Measurements from ENCODE around the gene RTL1. TPM values are rescaled to one million over a fixed set of nuclear protein-coding genes. Genes with fewer than 3 reads are reported as not detected.

Gene RTL1
- total and polyA plus RNA-seq, 2 donors (not counting 3 experiments of a cell fraction or from before 2014, with no cell fraction given), result not detected

DNA sequence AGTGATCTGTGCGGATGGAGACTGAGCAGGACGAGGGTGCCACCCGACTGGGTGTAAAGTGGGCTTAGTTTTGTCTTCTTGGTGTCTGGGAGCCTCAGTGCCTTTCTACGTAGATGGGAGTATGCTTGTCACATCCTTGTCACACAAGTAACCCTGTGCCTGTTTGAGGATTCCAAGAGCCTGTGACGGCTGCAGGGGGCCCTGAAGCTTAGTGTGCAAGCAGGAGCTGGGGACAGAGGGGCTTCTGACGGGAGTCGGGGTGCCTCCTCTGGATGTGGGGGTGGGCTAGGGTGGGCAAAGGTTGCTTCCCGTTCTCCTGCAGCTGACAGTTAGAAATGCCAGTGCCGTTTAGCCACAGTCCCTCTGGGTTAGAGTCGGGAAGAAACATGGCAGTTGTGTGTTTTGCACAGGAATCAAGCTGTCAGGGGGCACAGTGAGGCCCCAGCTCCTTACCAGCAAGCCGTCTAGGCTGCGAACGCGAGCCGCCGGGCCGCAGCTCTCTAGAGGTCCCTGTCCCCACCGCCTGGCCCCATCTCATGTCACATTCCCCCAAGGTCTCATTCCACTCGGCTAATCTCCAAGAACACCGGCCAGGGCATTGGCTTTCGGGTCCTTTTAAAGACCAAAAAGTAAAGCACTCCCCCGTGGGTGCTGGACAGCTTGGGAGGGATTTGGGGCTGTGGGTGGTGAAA lies 7.0 kb downstream of the RTL1 start:
- TF ChIP-seq EZH2 (IDR thresholded peaks at IDR 0.05; ENCODE audit: borderline replicate concordance, low read depth, low read length, severe bottlenecking) (no peak), GATA2 (IDR thresholded peaks at IDR 0.05; ENCODE audit: insufficient read depth, insufficient read length, low read depth, low read length) (no peak), JUN (IDR thresholded peaks at IDR 0.05; ENCODE audit: borderline replicate concordance, insufficient read depth, insufficient read length, low read depth) (no peak), POLR2A (IDR thresholded peaks at IDR 0.05; ENCODE audit: low read depth, low read length) (no peak), POLR2AphosphoS5 (IDR thresholded peaks at IDR 0.05; ENCODE audit: insufficient read depth, low read depth, low read length) (no peak), FOS (IDR thresholded peaks at IDR 0.05; ENCODE audit: borderline replicate concordance, insufficient read depth, low read length) (no peak), MYC (IDR thresholded peaks at IDR 0.05; ENCODE audit: low read depth, low read length) (no peak)
- TF ChIP-seq, protein P1, sequence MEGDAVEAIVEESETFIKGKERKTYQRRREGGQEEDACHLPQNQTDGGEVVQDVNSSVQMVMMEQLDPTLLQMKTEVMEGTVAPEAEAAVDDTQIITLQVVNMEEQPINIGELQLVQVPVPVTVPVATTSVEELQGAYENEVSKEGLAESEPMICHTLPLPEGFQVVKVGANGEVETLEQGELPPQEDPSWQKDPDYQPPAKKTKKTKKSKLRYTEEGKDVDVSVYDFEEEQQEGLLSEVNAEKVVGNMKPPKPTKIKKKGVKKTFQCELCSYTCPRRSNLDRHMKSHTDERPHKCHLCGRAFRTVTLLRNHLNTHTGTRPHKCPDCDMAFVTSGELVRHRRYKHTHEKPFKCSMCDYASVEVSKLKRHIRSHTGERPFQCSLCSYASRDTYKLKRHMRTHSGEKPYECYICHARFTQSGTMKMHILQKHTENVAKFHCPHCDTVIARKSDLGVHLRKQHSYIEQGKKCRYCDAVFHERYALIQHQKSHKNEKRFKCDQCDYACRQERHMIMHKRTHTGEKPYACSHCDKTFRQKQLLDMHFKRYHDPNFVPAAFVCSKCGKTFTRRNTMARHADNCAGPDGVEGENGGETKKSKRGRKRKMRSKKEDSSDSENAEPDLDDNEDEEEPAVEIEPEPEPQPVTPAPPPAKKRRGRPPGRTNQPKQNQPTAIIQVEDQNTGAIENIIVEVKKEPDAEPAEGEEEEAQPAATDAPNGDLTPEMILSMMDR (IDR thresholded peaks at IDR 0.05; ENCODE audit: extremely low read depth in 1 of 2, insufficient read depth in 1 of 2, low read depth in 1 of 2, low read length in 2 of 2), result no peak
- TF ChIP-seq, protein P2, sequence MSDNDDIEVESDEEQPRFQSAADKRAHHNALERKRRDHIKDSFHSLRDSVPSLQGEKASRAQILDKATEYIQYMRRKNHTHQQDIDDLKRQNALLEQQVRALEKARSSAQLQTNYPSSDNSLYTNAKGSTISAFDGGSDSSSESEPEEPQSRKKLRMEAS (IDR thresholded peaks at IDR 0.05; ENCODE audit: insufficient read depth, insufficient read length), result no peak
- Histone ChIP-seq H3K79me2 (ENCODE audit: control insufficient read depth, insufficient read depth, low read length) (no peaks in the 10 kb centered on the region), H3K9ac (replicated peaks; ENCODE audit: extremely low read depth, insufficient read depth, low read length) (no peak overlapping the region), H3K27me3 (ENCODE audit: control insufficient read depth in 2 of 2, insufficient read depth in 2 of 2, low read length in 2 of 2) (peaks cover 0 to 6% of the 10 kb centered on the region in 2 experiments), H4K20me1 (replicated peaks; ENCODE audit: control insufficient read depth, extremely low read depth, insufficient read depth, low read length) (no peaks in the 10 kb centered on the region), H3K9me1 (replicated peaks; ENCODE audit: control insufficient read depth, extremely low read depth, insufficient read depth, low read length) (no peaks in the 10 kb centered on the region), H3K4me2 (ENCODE audit: insufficient read depth, low read length) (no peak overlapping the region), H3K4me3 (replicated peaks in 1 of 3; ENCODE audit: insufficient read depth in 1 of 3, low read depth in 1 of 3, low read length in 3 of 3) (no peak overlapping the region), H3K36me3 (ENCODE audit: control insufficient read depth in 2 of 2, extremely low read depth in 1 of 2, insufficient read depth in 2 of 2, low read length in 2 of 2) (peaks cover 0 to 11% of the 10 kb centered on the region in 2 experiments), H3K9me3 (replicated peaks; ENCODE audit: control insufficient read depth, insufficient read depth, low read length) (no peaks in the 10 kb centered on the region), H3K27ac (ENCODE audit: insufficient read depth, low read depth, low read length) (no peak overlapping the region), H2AFZ (ENCODE audit: low read depth, low read length) (no peak overlapping the region), H3K4me1 (ENCODE audit: control insufficient read depth, extremely low read depth, insufficient read depth, low read length) (peaks cover 13% of the 10 kb centered on the region)
- BruUV-seq (replicated peaks), result no TSS peak
- ChIA-PET CTCF (no interaction called here), POLR2A (no interaction called here)
- FAIRE-seq (no peak), DNase-seq (ENCODE audit: low read depth, low spot score) (no peak)
- intact Hi-C loops (cut with micrococcal nuclease) (loop anchor here (5.0 kb wide), 1 partner anchor 509 kb away; no protein-coding TSS in a partner anchor), dilution Hi-C loops (cut with MboI; ENCODE audit: extremely low pct_ligation_motif_present, low sequenced_read_pairs) (no loop called here)

Measured in endothelial cell of umbilical vein (primary cell).